ENCODE results near the gene LYPLAL1. TPM values are rescaled to one million over a fixed set of nuclear protein-coding genes. Genes with fewer than 3 reads are reported as not detected.

LYPLAL1 gene
- total and polyA plus RNA-seq, 9 of the 15 experiments (the other 6 are each of a cell fraction or from before 2014, with no cell fraction given), result 14.9 to 179 (median 46.3) TPM

GRCh38 chr1:219172821-219173220, 857 bp upstream of the LYPLAL1 start:
- H2AFZ ChIP-seq (ENCODE audit: low read depth, low read length), result peak overlapping the region; percentile 82
- H3K9me3 ChIP-seq (replicated peaks; ENCODE audit: control insufficient read depth, insufficient read depth, low read depth, low read length), result peaks cover 2% of the 10 kb centered on the region; the same call in 1 of the 2 replicates
- H3K27ac ChIP-seq (ENCODE audit: extremely low read depth, low read depth, low read length), result peak overlapping the region; percentile 83; the same call in 2 of the 3 replicates
- CTCF ChIA-PET (ENCODE audit: low intra/inter-chr PET ratio), result no interaction called here
- H4K20me1 ChIP-seq (replicated peaks; ENCODE audit: control insufficient read depth, insufficient read depth, low read length), result 0 out of 2 replicates have a peak, but pooled peaks cover 4% of the 10 kb centered on the region
- FAIRE-seq, result no peak
- peaks cover 9 to 10% of the 10 kb centered on the region in 2 experiments; a peak in 3 of 5 replicates for H3K4me1 ChIP-seq (replicated peaks in 1 of 2; ENCODE audit: control insufficient read depth in 2 of 2, insufficient read depth in 2 of 2, low read length in 2 of 2)
- H3K9ac ChIP-seq (ENCODE audit: insufficient read depth in 1 of 2, low read depth in 2 of 2, low read length in 2 of 2), result peak overlapping the region in 1 of 2 experiments; percentile 89; a peak in 1 of 4 replicates
- peaks cover 39% of the 10 kb centered on the region for H3K79me2 ChIP-seq (ENCODE audit: control insufficient read depth, insufficient read depth, low read length)
- peak overlapping the region; percentile 96; the same call in 1 of the 2 replicates for H3K4me2 ChIP-seq (ENCODE audit: insufficient read depth, low read length)
- no peak overlapping the region for H3K4me3 ChIP-seq
- peaks cover 13% of the 10 kb centered on the region for H3K36me3 ChIP-seq (ENCODE audit: control insufficient read depth, insufficient read depth, low read length)
- no peaks in the 10 kb centered on the region for H3K9me1 ChIP-seq (ENCODE audit: control insufficient read depth, insufficient read depth, low read length)
- no TSS peak for BruUV-seq (replicated peaks)
- intact Hi-C loops (cut with micrococcal nuclease) (loop anchor here (1.0 to 10.0 kb wide), 2 partner anchors 52 to 868 kb away; no protein-coding TSS in a partner anchor), in situ Hi-C loops (cut with MboI) (no loop called here)
- no peak for DNase-seq (ENCODE audit: extremely low read depth in 1 of 4, low spot score in 3 of 4)
- POLR2A ChIA-PET, result no interaction called here
- WGBS (ENCODE audit: insufficient coverage, low coverage, missing lambda C conversion rate), result 97% methylated on average over 2 of the region's 2 CpGs
- H3K27me3 ChIP-seq (ENCODE audit: control insufficient read depth in 2 of 2, insufficient read depth in 2 of 2, low read length in 2 of 2), result no peaks in the 10 kb centered on the region
- no peak for ATAC-seq
- TF ChIP-seq GABPB2 (CRISPR knock-in tag; conservative IDR thresholded peaks at IDR 0.05) (no peak), FUS (optimal IDR thresholded peaks at IDR 0.05; ENCODE audit: low read depth, low read length) (no peak), ZNF239 (CRISPR knock-in tag; IDR thresholded peaks at IDR 0.05) (no peak), ZBED1 (IDR thresholded peaks at IDR 0.05) (no peak), ZNF23 (CRISPR knock-in tag; IDR thresholded peaks at IDR 0.05) (no peak), RBM25 (IDR thresholded peaks at IDR 0.05; ENCODE audit: low read depth, low read length, severe bottlenecking) (peak; percentile 78), SPI1 (IDR thresholded peaks at IDR 0.05; ENCODE audit: borderline replicate concordance, low read depth, low read length) (no peak), KDM1A (IDR thresholded peaks at IDR 0.05) (peak; percentile 74 to 79), CBX3 (IDR thresholded peaks at IDR 0.05; ENCODE audit: borderline replicate concordance in 1 of 2, low read length in 2 of 2) (peak in 1 of 2 experiments; percentile 59; a peak in 1 of 3 replicates), ZNF174 (CRISPR knock-in tag; IDR thresholded peaks at IDR 0.05) (no peak)
- TF ChIP-seq, protein P1, sequence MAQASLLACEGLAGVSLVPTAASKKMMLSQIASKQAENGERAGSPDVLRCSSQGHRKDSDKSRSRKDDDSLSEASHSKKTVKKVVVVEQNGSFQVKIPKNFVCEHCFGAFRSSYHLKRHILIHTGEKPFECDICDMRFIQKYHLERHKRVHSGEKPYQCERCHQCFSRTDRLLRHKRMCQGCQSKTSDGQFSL (CRISPR knock-in tag; IDR thresholded peaks at IDR 0.05), result no peak
- TF ChIP-seq, protein P1 (tag; IDR thresholded peaks at IDR 0.05), result no peak
- TF ChIP-seq, protein P2, sequence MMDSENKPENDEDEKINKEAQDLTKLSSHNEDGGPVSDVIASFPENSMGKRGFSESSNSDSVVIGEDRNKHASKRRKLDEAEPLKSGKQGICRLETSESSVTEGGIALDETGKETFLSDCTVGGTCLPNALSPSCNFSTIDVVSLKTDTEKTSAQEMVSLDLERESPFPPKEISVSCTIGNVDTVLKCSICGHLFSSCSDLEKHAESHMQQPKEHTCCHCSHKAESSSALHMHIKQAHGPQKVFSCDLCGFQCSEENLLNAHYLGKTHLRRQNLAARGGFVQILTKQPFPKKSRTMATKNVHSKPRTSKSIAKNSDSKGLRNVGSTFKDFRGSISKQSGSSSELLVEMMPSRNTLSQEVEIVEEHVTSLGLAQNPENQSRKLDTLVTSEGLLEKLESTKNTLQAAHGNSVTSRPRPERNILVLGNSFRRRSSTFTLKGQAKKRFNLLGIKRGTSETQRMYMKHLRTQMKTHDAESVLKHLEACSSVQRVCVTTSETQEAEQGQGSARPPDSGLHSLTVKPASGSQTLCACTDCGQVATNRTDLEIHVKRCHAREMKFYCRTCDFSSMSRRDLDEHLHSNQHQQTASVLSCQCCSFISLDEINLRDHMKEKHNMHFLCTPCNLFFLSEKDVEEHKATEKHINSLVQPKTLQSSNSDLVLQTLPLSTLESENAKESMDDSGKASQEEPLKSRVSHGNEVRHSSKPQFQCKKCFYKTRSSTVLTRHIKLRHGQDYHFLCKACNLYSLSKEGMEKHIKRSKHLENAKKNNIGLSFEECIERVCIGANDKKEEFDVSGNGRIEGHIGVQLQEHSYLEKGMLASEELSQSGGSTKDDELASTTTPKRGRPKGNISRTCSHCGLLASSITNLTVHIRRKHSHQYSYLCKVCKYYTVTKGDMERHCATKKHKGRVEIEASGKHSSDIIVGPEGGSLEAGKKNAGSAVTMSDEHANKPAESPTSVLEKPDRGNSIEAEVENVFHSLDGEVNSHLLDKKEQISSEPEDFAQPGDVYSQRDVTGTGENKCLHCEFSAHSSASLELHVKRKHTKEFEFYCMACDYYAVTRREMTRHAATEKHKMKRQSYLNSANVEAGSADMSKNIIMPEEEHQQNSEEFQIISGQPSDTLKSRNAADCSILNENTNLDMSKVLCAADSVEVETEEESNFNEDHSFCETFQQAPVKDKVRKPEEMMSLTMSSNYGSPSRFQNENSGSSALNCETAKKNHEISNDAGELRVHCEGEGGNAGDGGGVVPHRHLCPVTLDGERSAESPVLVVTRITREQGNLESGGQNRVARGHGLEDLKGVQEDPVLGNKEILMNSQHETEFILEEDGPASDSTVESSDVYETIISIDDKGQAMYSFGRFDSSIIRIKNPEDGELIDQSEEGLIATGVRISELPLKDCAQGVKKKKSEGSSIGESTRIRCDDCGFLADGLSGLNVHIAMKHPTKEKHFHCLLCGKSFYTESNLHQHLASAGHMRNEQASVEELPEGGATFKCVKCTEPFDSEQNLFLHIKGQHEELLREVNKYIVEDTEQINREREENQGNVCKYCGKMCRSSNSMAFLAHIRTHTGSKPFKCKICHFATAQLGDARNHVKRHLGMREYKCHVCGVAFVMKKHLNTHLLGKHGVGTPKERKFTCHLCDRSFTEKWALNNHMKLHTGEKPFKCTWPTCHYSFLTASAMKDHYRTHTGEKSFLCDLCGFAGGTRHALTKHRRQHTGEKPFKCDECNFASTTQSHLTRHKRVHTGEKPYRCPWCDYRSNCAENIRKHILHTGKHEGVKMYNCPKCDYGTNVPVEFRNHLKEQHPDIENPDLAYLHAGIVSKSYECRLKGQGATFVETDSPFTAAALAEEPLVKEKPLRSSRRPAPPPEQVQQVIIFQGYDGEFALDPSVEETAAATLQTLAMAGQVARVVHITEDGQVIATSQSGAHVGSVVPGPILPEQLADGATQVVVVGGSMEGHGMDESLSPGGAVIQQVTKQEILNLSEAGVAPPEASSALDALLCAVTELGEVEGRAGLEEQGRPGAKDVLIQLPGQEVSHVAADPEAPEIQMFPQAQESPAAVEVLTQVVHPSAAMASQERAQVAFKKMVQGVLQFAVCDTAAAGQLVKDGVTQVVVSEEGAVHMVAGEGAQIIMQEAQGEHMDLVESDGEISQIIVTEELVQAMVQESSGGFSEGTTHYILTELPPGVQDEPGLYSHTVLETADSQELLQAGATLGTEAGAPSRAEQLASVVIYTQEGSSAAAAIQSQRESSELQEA (IDR thresholded peaks at IDR 0.05; ENCODE audit: low read depth), result no peak
- TF ChIP-seq, protein P3, sequence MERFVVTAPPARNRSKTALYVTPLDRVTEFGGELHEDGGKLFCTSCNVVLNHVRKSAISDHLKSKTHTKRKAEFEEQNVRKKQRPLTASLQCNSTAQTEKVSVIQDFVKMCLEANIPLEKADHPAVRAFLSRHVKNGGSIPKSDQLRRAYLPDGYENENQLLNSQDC (CRISPR knock-in tag; IDR thresholded peaks at IDR 0.05), result no peak
